GM18499 (cell line): Measurements from ENCODE around the gene DBR1.

ENCODE experiments used
- ATAC-seq: cut with Tn5 transposase; IDR thresholded peaks from one replicate; pipeline ENCODE4 v1.9.1; 2021; ENCODE audit warnings: moderate number of reproducible peaks; ENCODE audit not compliant: insufficient read depth, unreplicated experiment

Gene DBR1, protein sequence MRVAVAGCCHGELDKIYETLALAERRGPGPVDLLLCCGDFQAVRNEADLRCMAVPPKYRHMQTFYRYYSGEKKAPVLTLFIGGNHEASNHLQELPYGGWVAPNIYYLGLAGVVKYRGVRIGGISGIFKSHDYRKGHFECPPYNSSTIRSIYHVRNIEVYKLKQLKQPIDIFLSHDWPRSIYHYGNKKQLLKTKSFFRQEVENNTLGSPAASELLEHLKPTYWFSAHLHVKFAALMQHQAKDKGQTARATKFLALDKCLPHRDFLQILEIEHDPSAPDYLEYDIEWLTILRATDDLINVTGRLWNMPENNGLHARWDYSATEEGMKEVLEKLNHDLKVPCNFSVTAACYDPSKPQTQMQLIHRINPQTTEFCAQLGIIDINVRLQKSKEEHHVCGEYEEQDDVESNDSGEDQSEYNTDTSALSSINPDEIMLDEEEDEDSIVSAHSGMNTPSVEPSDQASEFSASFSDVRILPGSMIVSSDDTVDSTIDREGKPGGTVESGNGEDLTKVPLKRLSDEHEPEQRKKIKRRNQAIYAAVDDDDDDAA

DNA sequence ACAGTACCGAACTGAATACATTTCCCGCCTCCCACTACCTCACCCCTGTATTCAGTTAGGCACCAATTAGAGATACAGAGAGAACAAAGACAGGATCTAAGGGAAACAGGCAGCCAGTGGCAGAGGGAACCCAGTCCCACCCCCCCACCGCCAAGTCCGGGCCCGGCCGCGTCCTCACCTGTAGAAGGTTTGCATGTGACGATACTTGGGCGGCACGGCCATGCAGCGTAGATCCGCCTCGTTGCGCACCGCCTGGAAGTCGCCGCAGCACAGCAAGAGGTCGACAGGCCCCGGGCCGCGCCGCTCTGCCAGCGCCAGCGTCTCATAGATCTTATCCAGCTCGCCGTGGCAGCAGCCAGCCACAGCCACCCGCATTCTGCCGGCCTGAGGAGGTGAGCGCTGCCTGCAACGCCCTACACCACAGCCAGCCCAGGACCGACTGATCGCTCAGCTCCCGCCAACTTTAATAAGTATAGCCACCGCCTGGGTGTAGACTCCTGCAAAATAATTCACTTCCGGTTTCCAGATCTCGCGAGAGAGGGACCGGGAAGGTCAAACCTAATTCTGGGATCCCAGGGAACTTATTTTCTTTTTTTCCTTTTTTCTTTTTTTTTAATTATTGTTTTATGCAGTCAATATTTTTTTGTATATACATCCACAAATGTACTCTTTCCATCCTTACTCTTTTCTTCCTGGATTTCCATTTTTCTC lies at the start of gene DBR1:
Gene DBR1, minus strand, starts transcription at position 501 of the 711 bp plus-strand sequence. Its CDS starts 126 bp downstream, at position 375.
- ATAC-seq = peak; percentile 67

DNA sequence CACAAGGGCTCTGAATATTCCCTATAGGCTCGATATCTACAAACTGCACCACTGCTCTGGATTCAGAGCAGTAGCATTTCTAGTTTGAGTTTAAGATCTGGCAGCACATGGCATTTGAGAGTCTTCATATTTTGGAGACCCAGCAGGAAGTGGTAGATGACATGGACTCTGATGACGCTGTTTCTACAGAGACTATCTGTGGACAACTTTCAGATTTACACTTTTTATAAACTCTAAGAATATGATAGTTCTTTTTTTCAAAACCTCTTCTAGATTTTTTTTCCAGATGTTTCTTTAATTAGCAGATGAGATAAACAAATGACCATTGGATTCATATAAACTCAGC lies 48.2 kb upstream of the DBR1 start:
- ATAC-seq = no peak

DNA sequence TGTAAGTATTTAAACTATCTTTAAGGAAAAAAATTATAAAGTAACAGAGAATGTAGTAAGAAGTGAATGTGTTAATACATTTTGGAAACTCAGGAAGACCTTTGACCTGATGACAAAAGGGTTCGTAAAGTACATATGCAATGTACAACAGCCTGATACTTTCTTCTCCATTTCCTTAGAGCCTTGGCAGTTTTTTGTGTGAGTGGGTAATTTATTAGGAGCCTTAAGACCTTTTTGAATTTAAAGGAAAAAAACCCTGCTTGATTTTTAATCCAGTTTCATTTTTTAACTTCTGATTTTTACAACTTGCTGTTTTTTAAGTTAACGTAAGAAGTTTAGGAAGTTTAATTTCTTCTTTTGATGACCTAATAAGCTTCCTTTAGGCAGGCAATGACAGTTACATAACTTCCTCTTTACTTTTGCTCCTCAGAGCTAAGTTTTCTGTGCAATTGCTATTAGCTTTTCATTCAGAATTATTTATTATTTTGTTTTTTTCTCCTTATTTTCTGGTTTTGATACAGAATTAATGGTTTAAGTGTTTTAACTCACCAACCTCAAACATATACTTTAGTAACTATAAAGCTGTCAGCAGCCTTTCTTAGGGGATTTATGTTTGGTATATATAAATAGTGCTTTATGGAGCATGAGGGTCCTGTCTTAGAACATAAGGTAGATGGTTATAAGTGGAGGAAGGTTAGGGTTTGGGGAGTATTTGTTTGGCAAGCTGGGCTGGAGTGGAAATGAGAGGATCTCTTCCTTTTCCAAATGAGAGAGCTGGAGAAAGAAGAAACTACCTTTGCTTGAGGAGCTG lies 47.6 kb upstream of the DBR1 start:
- no peak for ATAC-seq

DNA sequence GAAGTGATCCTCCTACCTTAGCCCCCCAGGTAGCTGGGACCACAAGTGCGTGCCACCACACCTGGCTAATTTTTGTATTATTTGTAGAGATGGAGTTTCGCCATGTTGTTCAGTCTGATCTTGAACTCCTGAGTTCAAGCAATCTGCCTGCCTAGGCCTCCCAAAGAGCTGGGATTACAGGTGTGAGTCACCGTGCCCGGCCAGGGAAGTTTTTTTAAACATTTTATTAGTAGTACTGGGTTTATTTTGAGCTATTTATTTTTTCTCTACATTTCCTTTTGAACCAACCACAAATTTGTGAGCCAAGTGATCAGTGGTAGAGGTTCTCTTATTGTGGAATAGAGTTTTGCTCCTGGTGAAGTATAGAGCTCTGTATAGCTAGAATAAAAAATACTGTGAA lies 46.1 kb upstream of the DBR1 start:
- ATAC-seq = no peak

DNA sequence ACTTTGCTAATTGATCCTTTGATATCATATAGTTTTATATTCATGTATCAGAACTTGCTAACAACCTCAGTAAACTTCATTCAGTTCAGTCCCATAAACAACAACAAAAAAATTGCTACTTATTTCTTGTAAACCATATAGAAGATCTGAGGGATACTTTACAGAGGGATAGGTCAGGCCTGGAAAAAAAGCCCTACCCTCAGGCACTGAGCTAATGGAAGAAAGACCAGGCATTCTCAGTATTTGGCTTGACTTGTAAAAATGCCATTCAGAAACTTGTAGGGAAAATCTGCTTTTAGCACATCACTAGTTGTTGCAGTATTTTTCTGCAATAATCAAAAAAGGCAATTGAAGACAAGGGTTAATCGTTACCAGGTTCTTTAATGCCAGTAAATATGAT lies 45.5 kb upstream of the DBR1 start:
- ATAC-seq = no peak

DNA sequence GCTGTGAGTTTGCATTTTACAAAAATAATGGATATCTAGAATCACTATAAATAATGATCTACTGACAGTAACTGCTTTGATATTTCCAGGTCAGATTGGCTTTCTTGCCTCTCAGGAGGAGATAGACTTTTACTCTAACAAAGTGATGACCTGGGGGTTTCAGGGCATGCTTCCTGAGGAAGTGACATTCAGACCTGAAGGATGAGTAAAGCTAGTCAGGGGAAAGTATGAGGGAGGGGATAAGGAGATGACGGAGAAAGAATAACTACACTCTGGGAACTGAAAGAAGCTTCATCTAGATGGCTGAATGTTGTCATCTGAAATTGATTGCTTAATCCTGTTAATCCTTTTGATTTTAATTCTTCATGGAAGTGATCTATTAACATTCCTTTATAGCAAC lies 44.5 kb upstream of the DBR1 start:
- no peak for ATAC-seq

DNA sequence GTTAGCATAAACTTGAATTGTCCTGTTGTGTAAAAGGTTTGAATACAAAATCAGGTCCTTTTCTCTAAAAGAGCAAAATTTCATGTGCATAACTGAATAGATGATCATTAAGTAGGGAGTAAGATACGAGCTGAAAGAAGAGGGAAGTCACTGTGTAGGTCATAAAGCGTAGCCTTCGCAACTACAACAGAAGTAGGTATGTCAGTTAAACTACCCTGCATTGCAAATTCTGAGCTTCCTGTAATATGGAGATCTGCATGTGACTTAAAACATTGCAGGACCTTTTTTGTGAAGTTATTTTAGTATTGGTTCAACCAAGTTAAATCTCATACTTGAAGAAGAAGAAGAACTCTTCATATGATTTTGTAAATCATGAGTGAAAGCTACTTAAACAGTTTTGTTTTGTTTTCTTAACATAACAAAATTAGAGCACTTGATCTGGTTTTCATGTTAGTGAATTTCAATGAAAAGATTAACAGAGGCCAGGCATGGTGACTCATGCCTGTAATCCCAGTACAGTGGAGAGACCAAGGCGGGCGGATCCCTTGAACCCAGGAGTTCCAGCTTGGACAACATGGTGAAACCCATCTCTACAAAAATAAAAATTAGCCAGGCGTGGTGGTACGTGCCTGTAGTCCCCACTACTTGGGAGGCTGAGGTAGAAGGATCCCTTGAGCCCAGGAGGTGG lies 38.8 kb upstream of the DBR1 start:
- ATAC-seq = no peak

DNA sequence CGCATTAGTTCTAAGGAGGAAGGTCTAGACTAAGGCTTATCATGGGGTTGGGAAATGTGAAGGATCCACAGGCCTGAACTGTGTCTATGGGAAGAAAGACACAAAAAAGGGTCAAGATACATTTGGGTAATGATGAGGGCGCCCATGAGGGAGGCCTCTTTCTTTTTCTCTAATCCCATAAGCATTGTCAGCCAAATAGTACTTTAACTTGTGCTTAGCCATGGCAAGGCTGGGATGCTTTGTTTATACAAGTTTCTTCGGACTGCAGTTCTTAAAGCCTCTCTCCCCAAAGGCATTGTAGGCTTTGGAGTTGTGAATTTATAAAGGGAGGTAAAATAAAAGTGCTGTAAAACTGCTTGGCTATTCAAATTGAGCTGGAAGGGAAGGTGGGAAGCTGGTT lies 35.8 kb upstream of the DBR1 start:
- no peak for ATAC-seq

DNA sequence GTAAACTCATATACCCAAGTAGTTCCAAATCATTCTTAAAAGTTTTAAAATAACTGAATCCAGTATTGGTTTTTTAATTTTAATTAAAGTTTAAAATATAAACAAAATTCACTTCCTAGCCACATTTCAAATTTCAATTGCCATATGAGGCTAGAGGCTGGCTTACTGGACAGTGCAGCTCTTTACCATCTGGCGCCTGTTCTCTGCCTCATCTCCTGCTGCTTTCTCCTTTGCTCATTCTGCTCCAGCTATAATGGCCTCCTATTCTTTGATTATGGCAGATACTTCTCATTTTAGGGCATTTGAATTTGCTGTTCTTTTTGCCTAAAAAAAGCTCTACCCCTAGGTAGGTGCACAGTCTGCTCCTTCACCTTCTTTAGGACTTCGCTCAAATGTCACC lies 31.5 kb upstream of the DBR1 start:
- ATAC-seq = no peak

DNA sequence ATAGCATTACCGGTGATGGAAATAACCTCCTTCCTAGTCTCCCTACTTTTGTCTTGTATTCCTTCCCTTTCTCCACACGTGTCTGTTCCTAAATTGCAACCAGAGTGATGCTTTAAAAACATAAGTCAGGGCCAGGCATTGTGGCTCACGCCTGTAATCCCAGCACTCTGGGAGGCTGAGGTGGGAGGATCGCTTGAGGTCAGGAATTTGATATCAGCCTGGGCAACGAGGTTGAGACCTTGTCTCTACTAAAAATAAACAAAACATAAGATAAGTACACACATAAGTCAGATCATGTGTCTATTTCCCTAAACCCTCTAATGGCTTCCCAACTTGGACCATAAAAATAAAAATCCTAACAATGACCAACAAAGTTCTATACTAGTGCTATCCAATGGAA lies 30.8 kb upstream of the DBR1 start:
- ATAC-seq = no peak

DNA sequence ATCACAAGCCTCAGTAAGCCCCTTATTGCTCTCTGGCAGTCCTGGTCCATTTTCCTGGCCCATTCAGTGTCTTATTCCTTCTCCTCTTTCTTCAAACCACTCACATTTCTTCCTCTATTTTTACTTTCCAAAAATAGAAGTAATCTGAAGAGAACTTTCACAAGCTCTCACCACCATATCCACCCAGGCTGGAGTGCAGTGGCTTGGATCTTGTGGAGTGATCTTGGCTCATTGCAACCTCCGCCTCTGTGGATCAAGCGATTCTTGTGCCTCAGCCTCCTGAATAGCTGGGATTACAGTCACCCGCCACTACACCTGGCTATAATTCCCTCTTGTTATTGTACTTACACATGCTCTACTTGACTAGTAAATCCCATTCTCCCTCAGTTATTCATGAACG lies 29.2 kb upstream of the DBR1 start:
- no peak for ATAC-seq

DNA sequence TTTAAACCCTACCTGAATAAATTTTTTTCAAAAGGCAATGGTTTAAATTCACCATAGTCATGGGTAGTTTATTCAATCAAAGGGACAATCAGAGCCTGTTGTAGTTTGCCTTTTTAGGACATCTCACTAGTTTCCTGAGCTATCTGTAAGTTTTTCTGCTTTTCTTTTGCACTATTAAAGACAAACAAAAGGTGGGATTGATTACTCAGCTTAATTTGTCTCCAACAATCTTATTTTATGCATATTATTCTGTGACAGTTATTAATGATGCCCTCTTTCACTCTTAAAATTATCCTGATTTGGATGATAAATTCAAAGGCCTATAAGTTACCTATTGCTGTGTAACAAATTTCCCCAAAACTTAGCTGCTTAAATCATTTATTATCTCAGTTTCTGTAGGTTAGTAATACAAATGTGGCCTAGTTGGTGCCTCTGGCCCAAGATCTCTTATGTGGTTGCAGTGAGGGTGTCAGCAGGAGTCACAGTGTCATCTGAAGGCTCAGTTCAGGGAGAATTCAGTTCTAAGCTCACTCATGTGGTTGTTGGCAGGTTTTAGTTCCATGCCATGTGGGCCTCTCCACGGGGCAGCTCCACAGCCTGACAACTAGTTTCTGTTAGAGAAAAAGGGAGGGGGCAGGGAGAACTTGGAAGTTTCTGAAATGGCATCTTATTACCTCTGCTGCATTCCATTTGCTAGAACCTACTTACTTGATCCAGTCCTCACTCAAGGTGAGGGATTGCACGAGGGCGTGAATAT lies 28.4 kb upstream of the DBR1 start:
- no peak for ATAC-seq

DNA sequence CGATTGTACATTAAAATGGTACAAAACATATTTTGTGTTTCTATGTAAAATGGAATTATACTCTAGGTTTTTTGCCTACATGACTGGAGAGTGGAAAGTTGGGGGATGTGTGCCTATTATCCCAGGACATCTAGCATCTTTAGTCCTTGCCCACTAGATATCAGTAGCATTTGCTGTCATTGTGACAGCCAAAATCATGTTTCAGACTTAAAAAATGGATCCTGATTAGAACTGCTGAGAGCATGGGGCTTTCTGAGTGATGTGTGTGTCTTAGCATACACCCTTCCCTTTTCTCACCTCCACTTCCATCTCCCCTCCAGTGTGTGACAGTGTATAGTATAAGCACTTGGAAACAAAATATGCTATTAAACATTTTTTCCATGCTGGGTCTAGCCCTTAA lies 25.7 kb upstream of the DBR1 start:
- no peak for ATAC-seq

DNA sequence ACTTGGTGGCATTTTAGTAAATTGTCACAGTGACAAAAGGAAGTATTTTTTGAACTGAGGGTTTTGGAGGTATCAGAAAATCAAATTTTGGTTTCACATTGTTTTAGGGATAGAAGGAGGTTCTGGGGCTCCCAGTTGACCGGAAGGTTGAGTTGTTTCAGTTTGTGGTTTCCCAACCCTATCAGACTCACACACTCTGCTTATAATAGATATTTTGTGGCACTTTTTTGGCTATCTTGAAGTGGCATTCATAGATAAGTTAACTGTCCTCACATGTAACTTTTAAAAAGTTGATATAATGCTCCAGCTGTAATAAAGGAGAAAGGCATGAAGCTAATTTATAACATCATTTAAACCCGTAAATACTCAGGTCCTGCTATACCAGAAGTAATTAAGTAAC lies 25.1 kb upstream of the DBR1 start:
- no peak for ATAC-seq

DNA sequence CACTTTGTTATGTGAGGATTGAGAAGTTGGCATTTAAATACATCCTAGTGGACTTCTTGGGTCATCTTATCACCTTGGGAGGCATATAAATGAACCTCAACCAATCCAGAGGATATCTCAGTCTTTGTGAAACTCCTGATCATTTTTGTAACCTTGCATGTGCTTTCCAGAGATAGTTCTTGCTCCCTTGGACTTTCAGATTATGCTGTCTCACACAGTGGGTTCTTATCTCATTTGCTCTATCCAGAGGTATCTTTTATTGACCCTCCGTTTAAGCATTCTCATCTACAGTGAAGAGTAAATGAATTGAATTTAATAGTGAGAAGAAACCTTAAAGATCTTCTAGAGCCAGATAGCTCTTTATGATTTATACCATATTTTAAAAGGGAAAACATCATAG lies 22.8 kb upstream of the DBR1 start:
- no peak for ATAC-seq

DNA sequence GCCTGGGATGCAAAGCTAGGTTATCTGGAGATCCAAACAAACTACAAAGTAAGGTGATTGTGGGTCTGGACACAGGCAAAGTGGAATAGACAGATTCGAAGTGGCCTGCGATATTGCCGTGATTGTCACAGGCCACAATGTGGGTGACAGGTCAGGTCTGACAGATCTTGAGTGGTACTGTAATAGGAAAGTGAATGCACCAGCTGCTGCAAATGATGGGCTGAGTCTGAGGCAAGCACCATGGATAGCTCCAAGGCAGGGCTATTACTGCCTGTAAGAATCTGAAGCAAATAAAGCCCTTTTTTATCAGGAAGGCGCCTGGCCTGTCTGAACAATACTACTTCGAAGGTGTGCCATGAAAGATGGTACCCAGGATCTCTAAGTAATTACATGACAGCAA lies 22.3 kb upstream of the DBR1 start:
- no peak for ATAC-seq

DNA sequence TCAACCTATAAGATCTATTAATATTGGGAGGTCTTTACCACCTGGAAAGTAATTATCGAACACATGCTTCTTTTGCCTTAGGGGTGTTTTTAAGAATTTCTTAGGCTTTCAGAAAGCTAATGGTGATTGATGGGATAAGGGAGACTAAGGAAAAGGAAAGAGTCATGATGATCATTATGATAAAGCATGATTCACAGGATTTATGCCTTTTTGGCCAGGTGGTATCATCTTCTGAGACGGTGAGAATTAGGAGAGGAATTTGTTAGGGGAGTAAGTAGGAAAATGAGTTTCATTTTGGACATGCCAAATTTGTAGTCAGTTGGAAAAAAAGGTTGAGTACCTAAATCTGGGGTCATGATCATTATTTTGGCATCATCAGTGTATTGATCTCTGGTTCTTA lies 21.3 kb upstream of the DBR1 start:
- ATAC-seq = no peak

DNA sequence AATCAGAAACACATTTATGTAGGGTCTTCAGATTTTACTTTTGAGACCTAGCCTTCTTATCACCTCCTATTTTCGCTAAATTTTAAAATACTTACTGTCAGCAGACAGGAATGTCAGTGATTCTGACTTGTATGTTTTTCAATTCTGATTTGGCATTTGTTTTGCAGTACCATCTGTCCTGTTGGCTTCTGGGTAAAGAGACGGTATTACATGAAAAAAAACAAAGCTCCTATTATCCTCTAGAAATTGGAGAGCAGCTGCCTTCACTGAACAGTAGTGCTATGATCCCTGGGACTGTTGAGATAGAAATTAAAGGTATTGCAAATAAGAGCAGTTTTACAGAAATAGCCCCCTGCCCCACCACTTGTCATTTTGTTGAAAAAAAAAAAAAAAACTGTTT lies 20.8 kb upstream of the DBR1 start:
- ATAC-seq = no peak

DNA sequence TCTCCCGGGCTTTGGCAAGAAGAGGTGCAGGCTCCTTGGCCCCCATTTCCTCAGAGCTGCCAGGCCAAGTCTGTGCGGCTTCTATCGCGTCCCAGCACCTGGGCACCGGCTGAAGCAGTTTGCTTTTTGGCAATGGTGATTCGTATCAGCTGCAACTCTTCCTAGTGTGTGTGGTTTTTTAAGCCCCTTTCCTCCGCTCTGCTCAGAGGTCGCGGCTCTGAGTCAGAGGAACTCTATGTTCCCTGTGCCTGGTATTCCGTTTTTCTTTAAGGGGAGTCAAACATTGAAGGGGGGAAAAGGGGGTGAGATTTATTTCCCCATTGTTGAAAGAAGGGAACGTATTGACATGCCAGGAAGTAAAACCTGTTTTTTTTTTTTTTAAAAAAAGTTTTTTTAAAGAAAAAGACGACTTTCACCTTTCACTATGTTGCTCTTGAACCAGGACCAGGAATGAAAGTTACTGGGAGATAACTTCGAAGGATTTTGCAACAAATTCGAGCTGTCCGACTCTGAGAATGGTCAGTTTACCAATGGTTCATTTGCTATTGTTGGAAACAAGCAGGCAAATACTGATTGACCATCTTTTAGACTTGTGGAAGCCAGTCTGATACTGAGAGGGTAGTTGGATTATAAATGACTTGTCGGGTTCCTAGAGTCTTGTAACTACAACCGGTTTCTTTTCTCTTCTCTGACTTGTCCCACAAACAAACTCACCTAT lies 13.5 kb upstream of the DBR1 start:
- ATAC-seq = no peak
